Prostate gland (tissue), 2 donors: ENCODE results near the gene RNF17.

Experiments
- POLR2A ChIP-seq: fragments of 450-650 bp; IDR thresholded peaks from one replicate; pipeline ENCODE4 v1.6.1; 2016; ENCODE audit warnings: antibody characterized with exemption, mild to moderate bottlenecking
- TF ChIP-seq, protein P1 (sequence below), 4 experiments: fragments of 200-600 bp in 2 of 4; fragments of 450-650 bp in 2 of 4; sonication (generic) in 2 of 4; IDR thresholded peaks; 1 replicate in 3 of 4; 2 replicates in 1 of 4; pipeline ENCODE4 v1.5.1; 2016 to 2019; ENCODE audit warnings: antibody characterized with exemption in 4 of 4, mild to moderate bottlenecking in 2 of 4, moderate library complexity in 2 of 4

GRCh38 chr13:24745861-24746617 lies 17.9 kb upstream of the RNF17 start:
- TF ChIP-seq, protein P1, sequence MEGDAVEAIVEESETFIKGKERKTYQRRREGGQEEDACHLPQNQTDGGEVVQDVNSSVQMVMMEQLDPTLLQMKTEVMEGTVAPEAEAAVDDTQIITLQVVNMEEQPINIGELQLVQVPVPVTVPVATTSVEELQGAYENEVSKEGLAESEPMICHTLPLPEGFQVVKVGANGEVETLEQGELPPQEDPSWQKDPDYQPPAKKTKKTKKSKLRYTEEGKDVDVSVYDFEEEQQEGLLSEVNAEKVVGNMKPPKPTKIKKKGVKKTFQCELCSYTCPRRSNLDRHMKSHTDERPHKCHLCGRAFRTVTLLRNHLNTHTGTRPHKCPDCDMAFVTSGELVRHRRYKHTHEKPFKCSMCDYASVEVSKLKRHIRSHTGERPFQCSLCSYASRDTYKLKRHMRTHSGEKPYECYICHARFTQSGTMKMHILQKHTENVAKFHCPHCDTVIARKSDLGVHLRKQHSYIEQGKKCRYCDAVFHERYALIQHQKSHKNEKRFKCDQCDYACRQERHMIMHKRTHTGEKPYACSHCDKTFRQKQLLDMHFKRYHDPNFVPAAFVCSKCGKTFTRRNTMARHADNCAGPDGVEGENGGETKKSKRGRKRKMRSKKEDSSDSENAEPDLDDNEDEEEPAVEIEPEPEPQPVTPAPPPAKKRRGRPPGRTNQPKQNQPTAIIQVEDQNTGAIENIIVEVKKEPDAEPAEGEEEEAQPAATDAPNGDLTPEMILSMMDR (IDR thresholded peaks at IDR 0.05) = no peak
- TF ChIP-seq POLR2A = no peak
